ENCODE data around the gene PTH2.

The PTH2 gene

GRCh38 chr19:49430678-49431329 is 7.6 kb upstream of the PTH2 start:
- DNase-seq, result no peak

- DNase-seq, result no peak
These were observed 7.0 kb upstream of the PTH2 start for GRCh38 chr19:49430172-49430677.

- DNase-seq, result no peak
These were observed 5.6 kb upstream of the PTH2 start for GRCh38 chr19:49428547-49429451.

GRCh38 chr19:49427855-49428546 is 4.8 kb upstream of the PTH2 start:
- no peak for DNase-seq

GRCh38 chr19:49427339-49427738 is 4.1 kb upstream of the PTH2 start:
- no peak for DNase-seq

- DNase-seq, result no peak
These were observed 2.8 kb upstream of the PTH2 start for GRCh38 chr19:49425922-49426592.

- no peak for DNase-seq
These were observed 1.9 kb upstream of the PTH2 start, which contains the start of gene GFY for GRCh38 chr19:49425178-49425577. Gene GFY (plus strand): TSS chr19:49425388. CDS start chr19:49426431, 1,043 bp downstream.

GRCh38 chr19:49423985-49424303 is 703 bp upstream of the PTH2 start:
- no peak for DNase-seq

GRCh38 chr19:49422407-49423070 is 702 bp downstream of the PTH2 start:
- peak; percentile 8 for DNase-seq

GRCh38 chr19:49421878-49422202 is 1.4 kb downstream of the PTH2 start:
- no peak for DNase-seq

GRCh38 chr19:49421039-49421877 is 2.0 kb downstream of the PTH2 start:
- peak; percentile 60 for DNase-seq

- no peak for DNase-seq
These were observed 3.0 kb downstream of the PTH2 start for GRCh38 chr19:49420227-49420626.

- DNase-seq, result no peak
These were observed 4.1 kb downstream of the PTH2 start for GRCh38 chr19:49419173-49419572.

- DNase-seq, result no peak
These were observed 4.7 kb downstream of the PTH2 start for GRCh38 chr19:49418511-49418910.

GRCh38 chr19:49417088-49417487 is 6.2 kb downstream of the PTH2 start:
- DNase-seq, result no peak

GRCh38 chr19:49415810-49416200 is 7.4 kb downstream of the PTH2 start:
- no peak for DNase-seq

- DNase-seq, result no peak
These were observed 8.0 kb downstream of the PTH2 start for GRCh38 chr19:49415102-49415809.

- DNase-seq, result no peak
These were observed 9.0 kb downstream of the PTH2 start for GRCh38 chr19:49414256-49414655.

GRCh38 chr19:49413348-49413747 is 9.9 kb downstream of the PTH2 start:
- DNase-seq, result no peak

GRCh38 chr19:49411681-49412326 is 11.4 kb downstream of the PTH2 start:
- no peak for DNase-seq

Measured in NCI-H1092 treated with DMSO at 0.1 percent for 48 hours (cell line).